Keratinocyte (primary cell): ENCODE results near the gene CCDC61.

Experiments
- CTCF ChIP-seq, 3 experiments: IDR thresholded peaks in 1 of 3; conservative IDR thresholded peaks in 1 of 3; optimal IDR thresholded peaks in 1 of 3; 2 replicates in 2 of 3; 3 replicates in 1 of 3; pipeline versions ENCODE3 to v1.5.1; 2011; ENCODE audit warnings: low read length in 3 of 3, mild to moderate bottlenecking in 3 of 3, moderate library complexity in 2 of 3, control low read depth in 1 of 3, inconsistent platforms in 1 of 3; ENCODE audit not compliant: insufficient read depth in 2 of 3; ENCODE audit errors: extremely low read depth in 1 of 3
- EZH2 ChIP-seq: IDR thresholded peaks from one replicate; pipeline ENCODE4 v1.6.1; 2012; ENCODE audit warnings: inconsistent platforms, mild to moderate bottlenecking, low read length, moderate library complexity

GRCh38 chr19:45960595-45961235, 34.6 kb upstream of the CCDC61 start:
- TF ChIP-seq CTCF (optimal IDR thresholded peaks at IDR 0.05 in 1 of 3, IDR thresholded peaks at IDR 0.05 in 1 of 3, conservative IDR thresholded peaks at IDR 0.05 in 1 of 3; ENCODE audit: extremely low read depth in 1 of 3, insufficient read depth in 2 of 3, low read length in 3 of 3) = peak in 2 of 3 experiments; percentile 20 to 43
- TF ChIP-seq EZH2 = no peak
